DND-41 (cell line): ENCODE measurements around the gene NDUFC2.

Experiments
- CTCF ChIP-seq: IDR thresholded peaks from 2 replicates; pipeline ENCODE4 v1.5.1; 2012; ENCODE audit warnings: borderline replicate concordance, low read length, moderate library complexity, mild to moderate bottlenecking; ENCODE audit not compliant: poor library complexity, severe bottlenecking; ENCODE audit errors: extremely low read depth
- EZH2 ChIP-seq: IDR thresholded peaks from 3 replicates; pipeline ENCODE4 v1.6.1; 2012; ENCODE audit warnings: borderline replicate concordance, low read depth, mild to moderate bottlenecking, moderate library complexity, low read length, inconsistent platforms; ENCODE audit not compliant: severe bottlenecking

GRCh38 chr11:78080084-78080817 lies 589 bp upstream of the NDUFC2 start:
- no peak for TF ChIP-seq CTCF
- no peak for TF ChIP-seq EZH2
